CD14-positive monocyte (primary cell): ENCODE data around the gene BOLA1. TPM values are rescaled to one million over a fixed set of nuclear protein-coding genes. Genes with fewer than 3 reads are reported as not detected.

Experiments used
- DNase-seq, 3 donors: peaks; one replicate each; pipeline ENCODE4 v3.0.0-alpha.2; 2011 to 2022
- H2AFZ ChIP-seq: 2 replicates; pipeline ENCODE4 v1.6.0; 2012; ENCODE audit warnings: mild to moderate bottlenecking, low read depth, low read length, inconsistent platforms; ENCODE audit not compliant: insufficient read depth, poor library complexity, severe bottlenecking
- H3K27ac ChIP-seq, 2 donors: 1 replicate in 1 of 2; 2 replicates in 1 of 2; pipeline ENCODE4 v1.5.1; 2012 to 2013; ENCODE audit warnings: low read length in 2 of 2, control low read depth in 1 of 2, inconsistent platforms in 1 of 2, low read depth in 1 of 2, mild to moderate bottlenecking in 1 of 2
- H3K27me3 ChIP-seq, 2 donors: one replicate each; pipeline versions ENCODE4 v1.6.0 to v1.6.1; 2011 to 2013; ENCODE audit warnings: low read length in 2 of 2; ENCODE audit not compliant: control insufficient read depth in 2 of 2, insufficient read depth in 2 of 2
- H3K36me3 ChIP-seq, 2 donors: replicated peaks in 1 of 2; 1 replicate in 1 of 2; 2 replicates in 1 of 2; pipeline versions ENCODE4 v1.5.1 to v1.6.1; 2012 to 2013; ENCODE audit warnings: low read length in 2 of 2, control low read depth in 1 of 2, inconsistent platforms in 1 of 2, mild to moderate bottlenecking in 1 of 2; ENCODE audit not compliant: insufficient read depth in 2 of 2, control insufficient read depth in 1 of 2
- H3K4me1 ChIP-seq, 2 donors: 1 replicate in 1 of 2; 2 replicates in 1 of 2; pipeline versions ENCODE4 v1.5.1 to v1.6.1; 2012 to 2013; ENCODE audit warnings: low read length in 2 of 2, control low read depth in 1 of 2, inconsistent platforms in 1 of 2, mild to moderate bottlenecking in 1 of 2, moderate library complexity in 1 of 2; ENCODE audit not compliant: insufficient read depth in 2 of 2, control insufficient read depth in 1 of 2
- H3K4me2 ChIP-seq: replicated peaks from 2 replicates; pipeline ENCODE3; 2012; ENCODE audit warnings: low read length, moderate library complexity, mild to moderate bottlenecking; ENCODE audit not compliant: poor library complexity, severe bottlenecking; ENCODE audit errors: extremely low read depth
- H3K4me3 ChIP-seq, 3 experiments: fragments of 200-600 bp in 1 of 3; sonication (generic) in 1 of 3; replicated peaks in 1 of 3; 1 replicate in 2 of 3; 2 replicates in 1 of 3; pipeline ENCODE4 v1.5.1; 2011 to 2013; ENCODE audit warnings: low read length in 3 of 3, mild to moderate bottlenecking in 3 of 3, control low read depth in 2 of 3, low read depth in 2 of 3, inconsistent platforms in 1 of 3, moderate library complexity in 1 of 3
- H3K79me2 ChIP-seq: 2 replicates; pipeline ENCODE4 v1.6.0; 2012; ENCODE audit warnings: mild to moderate bottlenecking, control low read depth, inconsistent platforms, low read length, moderate library complexity; ENCODE audit not compliant: insufficient read depth
- H3K9ac ChIP-seq: 2 replicates; pipeline ENCODE4 v1.6.0; 2017; ENCODE audit warnings: low read length, mild to moderate bottlenecking; ENCODE audit not compliant: insufficient read depth, poor library complexity, severe bottlenecking
- H3K9me3 ChIP-seq, 2 donors: replicated peaks in 1 of 2; 1 replicate in 1 of 2; 2 replicates in 1 of 2; pipeline versions ENCODE4 v1.5.1 to v1.6.1; 2012 to 2013; ENCODE audit warnings: low read length in 2 of 2, control low read depth in 1 of 2; ENCODE audit not compliant: control insufficient read depth in 1 of 2, insufficient read depth in 1 of 2
- H4K20me1 ChIP-seq: 2 replicates; pipeline ENCODE4 v1.6.0; 2012; ENCODE audit warnings: mild to moderate bottlenecking, low read length, control low read depth, moderate library complexity; ENCODE audit not compliant: insufficient read depth
- H3K27ac Mint-ChIP-seq, 7 donors: one replicate each; pipeline ENCODE4 v1.8.0; 2020; ENCODE audit warnings: mild to moderate bottlenecking in 7 of 7, mixed read lengths in 7 of 7, moderate library complexity in 6 of 7, inconsistent platforms in 2 of 7
- H3K27me3 Mint-ChIP-seq, 3 donors: one replicate each; pipeline ENCODE4 v1.8.0; 2021 to 2022; ENCODE audit warnings: low read depth in 3 of 3, mild to moderate bottlenecking in 3 of 3, mixed read lengths in 3 of 3, moderate library complexity in 3 of 3, inconsistent platforms in 1 of 3
- H3K36me3 Mint-ChIP-seq, 2 donors: one replicate each; pipeline ENCODE4 v1.8.0; 2020; ENCODE audit warnings: mixed read lengths in 2 of 2, inconsistent platforms in 1 of 2, mild to moderate bottlenecking in 1 of 2
- H3K4me1 Mint-ChIP-seq: one replicate; pipeline ENCODE4 v1.8.0; 2020; ENCODE audit warnings: mild to moderate bottlenecking, mixed read lengths
- H3K4me3 Mint-ChIP-seq, 2 donors: one replicate each; pipeline ENCODE4 v1.8.0; 2020; ENCODE audit warnings: mild to moderate bottlenecking in 2 of 2, mixed read lengths in 2 of 2, moderate library complexity in 1 of 2
- H3K9me3 Mint-ChIP-seq, 7 donors: one replicate each; pipeline ENCODE4 v1.8.0; 2020 to 2022; ENCODE audit warnings: mixed read lengths in 7 of 7, mild to moderate bottlenecking in 6 of 7, moderate library complexity in 6 of 7, inconsistent platforms in 2 of 7
- WGBS: methylation state at CpG from one replicate; pipeline ENCODE4 v1.1.5; 2013; ENCODE audit warnings: missing lambda C conversion rate; ENCODE audit not compliant: insufficient coverage; 5-methylcytosine and 5-hydroxymethylcytosine counted together
- intact Hi-C, 2 donors: fragments of 100-400 bp; cut with micrococcal nuclease; formaldehyde crosslinking; loops; one replicate each; pipeline versions ENCODE4 v1.15.0 to v1.15.1; 2023
- polyA plus RNA-seq, 3 donors: library from polyadenylated mRNA; depleted of rRNA in 1 of 3; unstranded in 2 of 3; stranded (reverse) in 1 of 3; fragments of 300-500 nt in 2 of 3; fragments of >200 nt in 1 of 3; fragmentation: Illumina TruSeq in 2 of 3; gene quantifications; 1 replicate in 2 of 3; 2 replicates in 1 of 3; pipeline ENCODE4 v1.2.3, GENCODE V29; 2012 to 2021
- TF ChIP-seq, protein P1 (sequence below): fragments of 200-600 bp; IDR thresholded peaks from one replicate; pipeline ENCODE4 v1.8.0; 2022; ENCODE audit warnings: antibody characterized with exemption, mild to moderate bottlenecking

BOLA1 gene
- polyA plus RNA-seq, 3 donors, result 5.1 to 17.8 (median 17.6) TPM

DNA sequence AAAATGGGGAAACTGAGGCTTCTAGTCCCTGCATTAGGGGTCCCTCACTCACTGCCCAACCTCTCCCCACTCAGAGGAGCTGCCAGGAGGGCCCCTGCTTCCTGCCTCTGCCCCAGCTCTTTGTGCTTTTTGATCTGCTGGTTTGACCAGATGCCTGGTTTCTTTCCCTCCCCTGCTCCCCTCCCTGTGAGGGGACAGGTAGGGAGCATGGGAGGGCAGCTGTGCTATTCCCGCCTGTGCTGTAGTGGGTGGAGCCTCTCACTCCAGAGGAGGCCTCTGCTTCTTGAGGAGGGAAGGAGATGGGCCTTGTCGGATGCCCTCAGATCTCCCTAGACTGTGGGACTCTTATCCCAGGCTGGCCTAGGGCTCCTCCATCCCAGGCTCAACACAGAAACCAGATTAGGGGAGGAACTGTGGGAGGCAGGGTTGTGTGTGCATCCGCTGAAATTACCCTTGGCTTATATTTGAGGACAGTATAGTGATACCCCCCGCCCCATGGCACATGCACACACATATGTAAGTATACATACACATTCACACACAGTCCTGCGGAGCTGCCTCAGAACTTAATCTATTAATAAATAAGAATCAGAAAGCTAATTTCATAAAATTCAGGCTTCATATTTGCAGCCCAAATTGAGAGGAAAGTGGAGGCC is 4.6 kb downstream of the BOLA1 start:
- intact Hi-C loops, result no loop called here
- Histone ChIP-seq H3K27me3 (no peaks in the 10 kb centered on the region), H3K4me3 (no peak overlapping the region), H3K4me2 (no peak overlapping the region), H4K20me1 (no peaks in the 10 kb centered on the region), H3K4me1 (peaks cover 8 to 16% of the 10 kb centered on the region in 2 donors), H3K9ac (no peak overlapping the region), H3K9me3 (no peaks in the 10 kb centered on the region), H3K79me2 (no peaks in the 10 kb centered on the region), H2AFZ (no peak overlapping the region), H3K27ac (no peak overlapping the region), H3K36me3 (no peaks in the 10 kb centered on the region)
- DNase-seq, result no peak
- peaks cover 0 to 10% (median 0%) of the 10 kb centered on the region in 3 donors for H3K27me3 Mint-ChIP-seq
- peaks cover 0 to 3% (median 2%) of the 10 kb centered on the region in 7 donors for H3K9me3 Mint-ChIP-seq
- no CpG with 5 or more reads among the region's 5 CpGs for WGBS
- TF ChIP-seq, protein P1, sequence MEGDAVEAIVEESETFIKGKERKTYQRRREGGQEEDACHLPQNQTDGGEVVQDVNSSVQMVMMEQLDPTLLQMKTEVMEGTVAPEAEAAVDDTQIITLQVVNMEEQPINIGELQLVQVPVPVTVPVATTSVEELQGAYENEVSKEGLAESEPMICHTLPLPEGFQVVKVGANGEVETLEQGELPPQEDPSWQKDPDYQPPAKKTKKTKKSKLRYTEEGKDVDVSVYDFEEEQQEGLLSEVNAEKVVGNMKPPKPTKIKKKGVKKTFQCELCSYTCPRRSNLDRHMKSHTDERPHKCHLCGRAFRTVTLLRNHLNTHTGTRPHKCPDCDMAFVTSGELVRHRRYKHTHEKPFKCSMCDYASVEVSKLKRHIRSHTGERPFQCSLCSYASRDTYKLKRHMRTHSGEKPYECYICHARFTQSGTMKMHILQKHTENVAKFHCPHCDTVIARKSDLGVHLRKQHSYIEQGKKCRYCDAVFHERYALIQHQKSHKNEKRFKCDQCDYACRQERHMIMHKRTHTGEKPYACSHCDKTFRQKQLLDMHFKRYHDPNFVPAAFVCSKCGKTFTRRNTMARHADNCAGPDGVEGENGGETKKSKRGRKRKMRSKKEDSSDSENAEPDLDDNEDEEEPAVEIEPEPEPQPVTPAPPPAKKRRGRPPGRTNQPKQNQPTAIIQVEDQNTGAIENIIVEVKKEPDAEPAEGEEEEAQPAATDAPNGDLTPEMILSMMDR, result no peak
- peaks cover 5 to 6% of the 10 kb centered on the region in 2 donors for H3K36me3 Mint-ChIP-seq
- no peak overlapping the region for H3K4me3 Mint-ChIP-seq
- peaks cover 15% of the 10 kb centered on the region for H3K4me1 Mint-ChIP-seq
- H3K27ac Mint-ChIP-seq, result peak overlapping the region in 1 of 7 donors; percentile 54

DNA sequence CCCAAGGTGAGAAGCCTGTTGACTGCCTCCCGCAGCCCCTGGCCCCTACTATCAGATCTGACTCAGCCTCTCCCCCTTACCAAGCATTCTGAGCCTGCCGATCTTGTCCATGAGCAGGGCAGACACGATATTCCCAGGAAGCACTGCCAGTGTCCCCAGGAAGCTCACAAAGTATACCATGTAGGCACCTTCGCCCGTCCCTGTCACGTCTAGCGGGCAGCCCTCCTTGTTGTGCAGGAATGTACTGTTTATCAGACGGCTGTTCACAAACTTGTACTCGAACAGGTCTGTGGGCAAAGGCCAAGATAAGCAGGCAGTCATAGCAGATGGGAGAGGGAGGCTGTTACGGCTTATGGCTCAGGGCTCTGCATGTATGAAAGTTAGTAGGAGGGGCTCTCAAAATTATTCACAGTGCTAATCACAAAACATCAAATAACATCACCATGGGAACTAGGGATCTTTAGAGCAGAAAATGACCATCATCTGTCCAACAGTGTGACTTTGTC is 7.3 kb downstream of the BOLA1 start:
- H3K4me2 ChIP-seq, result no peak overlapping the region
- H3K27ac Mint-ChIP-seq, result no peak overlapping the region

More for the DNA sequence above, 7.3 kb downstream of the BOLA1 start:
- H3K4me1 Mint-ChIP-seq, result no peaks in the 10 kb centered on the region
- 95% methylated on average over 9 of the region's 10 CpGs for WGBS
- H3K4me3 Mint-ChIP-seq, result no peak overlapping the region
- H3K9ac ChIP-seq, result no peak overlapping the region
- no peak for DNase-seq
- peaks cover 0 to 3% (median 0%) of the 10 kb centered on the region in 7 donors for H3K9me3 Mint-ChIP-seq
- H3K4me1 ChIP-seq, result no peaks in the 10 kb centered on the region
- no peaks in the 10 kb centered on the region for H3K27me3 ChIP-seq
- peaks cover 0 to 10% (median 2%) of the 10 kb centered on the region in 3 donors for H3K27me3 Mint-ChIP-seq
- intact Hi-C loops, result no loop called here
- H3K79me2 ChIP-seq, result no peaks in the 10 kb centered on the region
- H3K9me3 ChIP-seq, result no peaks in the 10 kb centered on the region
- no peak overlapping the region for H2AFZ ChIP-seq
- H3K36me3 ChIP-seq, result no peaks in the 10 kb centered on the region
- TF ChIP-seq, protein P1, result no peak
- H3K27ac ChIP-seq, result no peak overlapping the region
- H3K4me3 ChIP-seq, result no peak overlapping the region
- H3K36me3 Mint-ChIP-seq, result peaks cover 3 to 5% of the 10 kb centered on the region in 2 donors
- no peaks in the 10 kb centered on the region for H4K20me1 ChIP-seq
